Left ventricle myocardium superior (tissue), 1 donor: Measurements from ENCODE around the gene PLXNA4. TPM values are rescaled to one million over a fixed set of nuclear protein-coding genes. Genes with fewer than 3 reads are reported as not detected.
A peak's percentile ranks its signal among the peaks of the same experiment; 100 is the strongest.

Experiments used
- ATAC-seq: fragments of 200-7000 bp; cut with Tn5 transposase; one replicate; pipeline ENCODE4 v1.9.1; 2020; ENCODE audit warnings: mild to moderate bottlenecking, moderate library complexity
- DNase-seq: peaks from one replicate; pipeline ENCODE4 v3.0.0-alpha.2; 2020
- intact Hi-C: fragments of 100-400 bp; cut with micrococcal nuclease; formaldehyde crosslinking; loops from one replicate; pipeline ENCODE4 v1.11.0; 2022
- total RNA-seq: library from RNA; stranded (reverse); fragmentation: NEBNext Ultra II Directional; extraction: Animal tissue kit (Norgen Biotek cat#: 25700); gene quantifications from one replicate; pipeline ENCODE4 v1.2.1, GENCODE V29; 2021
- donor health status: DM: no; HTN: yes; CAD: no; lungs with severe emphysema.

The PLXNA4 gene
- total RNA-seq, 1 donor from 2014 or later = 19.2 TPM

DNA sequence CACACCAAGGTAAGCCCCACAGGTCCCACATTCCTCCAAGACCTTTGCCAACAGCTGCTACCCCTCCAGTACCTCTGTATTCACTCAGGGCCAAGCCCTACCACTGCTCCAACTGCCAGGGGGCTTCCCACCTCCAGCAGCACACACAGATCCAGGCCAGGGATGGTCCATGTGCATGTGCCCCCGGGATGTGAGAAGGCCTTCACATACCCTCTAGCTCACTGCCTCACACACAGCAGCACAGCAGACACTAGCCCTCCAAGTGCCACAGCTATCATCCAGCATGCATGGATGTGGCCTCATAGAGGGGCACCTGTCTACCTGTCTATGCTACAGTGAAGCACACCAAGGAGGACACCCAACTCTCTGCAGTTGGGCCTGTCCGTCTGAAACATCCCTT is 488.8 kb downstream of the PLXNA4 start:
- intact Hi-C loops = no loop called here

DNA sequence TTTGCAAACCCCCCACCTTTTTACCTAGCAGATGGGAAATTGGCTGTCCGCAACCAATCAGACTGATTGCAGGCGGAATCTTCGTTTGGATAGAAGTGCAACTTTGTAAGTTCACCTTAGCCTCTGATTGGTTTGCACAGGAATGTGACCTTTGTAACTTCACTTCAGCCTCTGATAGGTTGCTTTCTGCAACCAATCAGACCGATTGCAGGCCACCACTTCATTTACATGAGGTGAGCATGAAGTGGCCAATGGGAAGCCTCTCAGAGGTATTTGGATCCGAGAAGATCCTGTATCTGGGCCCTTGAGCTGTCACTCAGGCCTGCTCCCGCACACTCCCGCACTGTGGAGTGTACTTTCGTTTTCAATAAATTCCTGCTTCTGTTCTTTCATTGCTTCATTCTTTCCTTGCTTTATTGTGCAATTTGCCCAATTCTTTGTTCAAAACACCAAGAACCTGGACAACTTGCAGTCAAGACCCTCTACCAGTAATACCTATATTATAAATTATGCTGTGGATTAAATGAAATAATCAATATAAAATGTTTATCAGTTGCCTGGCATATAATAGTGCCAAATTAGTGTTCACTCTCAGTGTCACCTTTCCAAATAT is 491.4 kb downstream of the PLXNA4 start:
- DNase-seq (no peak), ATAC-seq (no peak)
- intact Hi-C loops = no loop called here

More for the DNA sequence above, 488.8 kb downstream of the PLXNA4 start:
- DNase-seq (no peak), ATAC-seq (no peak)

DNA sequence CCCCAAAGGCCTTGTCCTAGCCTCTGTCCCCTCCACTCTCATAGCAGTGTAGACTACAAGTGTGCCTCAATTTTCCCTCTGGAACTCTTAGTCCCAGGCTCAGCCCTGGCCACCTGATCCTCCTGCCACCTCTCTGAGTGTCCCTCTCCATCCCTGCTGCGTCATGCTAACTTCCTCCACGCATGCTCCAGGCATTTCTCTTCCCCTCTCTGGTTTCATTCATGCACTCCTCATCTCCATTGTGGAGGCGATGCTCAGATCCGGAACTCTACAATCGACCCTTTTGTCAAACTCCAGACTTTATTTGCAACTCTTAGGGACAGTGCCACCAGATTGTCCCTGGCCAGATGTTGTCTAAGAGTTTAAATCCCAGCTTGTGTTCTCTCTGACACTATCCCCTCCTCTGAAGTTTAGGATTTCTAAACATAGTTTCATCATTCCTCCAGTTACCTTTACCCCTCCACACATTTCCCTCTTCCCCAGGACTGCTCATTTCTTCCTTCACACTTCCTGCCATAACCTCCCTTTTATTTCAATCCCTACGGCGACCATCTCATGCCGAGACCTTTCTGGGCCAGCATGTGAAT is 492.6 kb downstream of the PLXNA4 start:
- intact Hi-C loops = no loop called here

DNA sequence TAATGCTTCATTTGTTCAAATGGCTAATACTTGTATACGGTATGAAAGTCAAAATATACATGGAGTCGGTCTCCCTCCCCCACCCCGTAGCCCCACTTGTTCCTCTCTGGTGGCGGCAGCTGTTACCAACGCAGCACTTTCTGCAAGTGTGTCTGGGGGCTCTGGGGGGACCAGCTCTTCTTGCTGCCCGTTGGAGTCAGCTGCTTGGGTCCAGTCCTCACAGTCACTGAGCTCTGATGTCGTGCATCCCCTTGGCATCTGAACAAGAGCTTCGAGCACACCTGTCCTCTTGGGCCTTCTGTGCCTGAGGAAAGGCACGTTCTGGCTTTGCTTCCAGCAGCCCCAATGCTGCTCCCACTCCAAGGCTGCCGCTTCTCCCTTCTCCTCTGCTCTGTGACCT is 493.1 kb downstream of the PLXNA4 start:
- no peak for ATAC-seq
- DNase-seq = no peak
- intact Hi-C loops = no loop called here

More for the DNA sequence above, 492.6 kb downstream of the PLXNA4 start:
- DNase-seq (no peak), ATAC-seq (no peak)

DNA sequence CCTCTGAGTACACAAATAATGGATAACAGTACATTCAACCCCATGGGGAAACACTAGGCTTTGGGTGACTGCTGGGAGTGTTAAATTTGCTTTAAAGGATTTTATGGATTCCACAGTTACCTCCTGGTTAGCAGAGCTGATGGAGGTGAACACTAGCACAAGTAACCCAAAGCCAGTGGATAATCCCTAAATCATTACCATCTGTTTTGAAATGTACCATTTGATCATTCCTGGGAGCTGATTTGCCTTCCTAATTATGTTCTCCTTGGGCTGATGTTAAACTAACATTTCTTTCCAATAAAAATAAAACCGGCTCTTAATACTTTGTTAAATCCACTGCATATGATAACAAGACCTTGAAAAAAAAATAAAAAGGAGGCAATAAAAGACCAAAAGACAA is 493.9 kb downstream of the PLXNA4 start:
- DNase-seq = no peak
- ATAC-seq = no peak
- intact Hi-C loops = no loop called here

DNA sequence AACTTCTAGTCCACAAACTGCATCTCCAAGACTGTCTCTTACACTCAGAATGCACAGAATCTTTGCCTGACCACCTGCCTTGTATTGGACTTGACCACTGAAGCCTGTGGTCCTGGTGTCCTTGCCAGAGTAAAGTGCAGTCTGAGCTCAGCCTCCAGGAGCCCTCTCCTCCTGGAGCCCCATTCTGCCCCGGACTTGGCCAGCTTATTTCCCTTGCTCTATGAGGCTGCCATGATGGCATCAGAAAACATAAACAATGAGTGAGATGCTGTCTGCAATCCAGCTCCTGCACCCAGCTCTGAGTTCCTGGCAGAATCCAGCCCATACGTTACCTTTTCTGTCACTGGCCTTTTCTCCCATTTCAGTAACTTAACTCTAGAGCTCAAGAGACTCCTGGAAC is 494.6 kb downstream of the PLXNA4 start:
- DNase-seq = no peak
- no peak for ATAC-seq
- intact Hi-C loops = no loop called here

DNA sequence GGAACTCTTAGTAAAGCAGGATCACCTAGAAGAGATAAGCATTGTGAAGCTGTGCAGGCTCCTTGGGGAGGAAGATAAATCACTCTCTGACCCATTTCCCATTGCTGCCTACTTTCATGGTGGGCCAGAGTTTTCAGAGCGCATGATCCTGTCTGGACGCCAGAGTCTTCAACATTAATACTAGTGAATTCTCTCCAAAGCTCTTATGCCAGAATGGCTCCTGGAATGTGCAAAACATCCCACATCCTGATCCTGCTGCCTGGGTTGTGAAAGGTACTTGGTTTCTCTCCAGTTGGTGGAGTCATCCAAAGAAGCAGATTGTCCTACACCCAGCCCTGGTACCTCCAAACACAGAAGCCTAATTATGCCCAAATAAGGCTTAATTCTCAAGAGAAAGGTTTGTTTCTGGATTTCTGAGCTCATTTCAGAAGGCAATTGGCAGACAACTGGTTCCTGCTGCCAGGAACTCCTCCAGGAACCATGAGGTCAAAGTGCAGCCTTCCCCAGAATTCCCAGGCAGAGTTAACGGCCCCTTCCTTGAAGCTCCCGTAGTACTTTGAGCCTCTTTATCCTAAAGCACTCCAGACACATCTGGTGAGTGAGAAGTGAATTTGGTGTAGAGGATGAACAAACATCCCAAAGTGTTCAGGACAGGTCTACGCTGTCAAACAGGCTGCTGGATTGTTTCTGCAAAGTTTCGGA is 495.2 kb downstream of the PLXNA4 start:
- no peak for DNase-seq
- intact Hi-C loops = no loop called here
- ATAC-seq = peak; percentile 84

DNA sequence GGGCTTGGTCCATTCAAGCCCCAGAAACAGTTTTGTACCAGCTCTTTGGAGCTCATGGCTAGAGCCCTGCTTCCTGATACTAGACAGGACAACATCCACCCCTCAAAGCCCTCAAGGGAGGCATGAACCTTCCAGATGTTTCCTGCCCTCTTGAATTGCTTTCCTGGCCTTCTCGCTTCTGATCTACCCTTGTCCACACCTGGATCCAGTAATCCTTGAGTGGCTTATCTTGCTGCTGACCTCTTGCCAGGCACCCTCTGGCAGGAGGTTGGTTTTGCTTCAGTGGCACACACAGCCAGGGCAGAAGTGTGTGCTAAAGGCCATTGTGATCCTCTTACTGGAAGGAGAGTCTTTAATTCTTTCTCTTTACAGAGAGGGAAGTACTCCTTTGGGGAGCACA is 495.8 kb downstream of the PLXNA4 start:
- intact Hi-C loops = no loop called here
- ATAC-seq = peak; percentile 56

DNA sequence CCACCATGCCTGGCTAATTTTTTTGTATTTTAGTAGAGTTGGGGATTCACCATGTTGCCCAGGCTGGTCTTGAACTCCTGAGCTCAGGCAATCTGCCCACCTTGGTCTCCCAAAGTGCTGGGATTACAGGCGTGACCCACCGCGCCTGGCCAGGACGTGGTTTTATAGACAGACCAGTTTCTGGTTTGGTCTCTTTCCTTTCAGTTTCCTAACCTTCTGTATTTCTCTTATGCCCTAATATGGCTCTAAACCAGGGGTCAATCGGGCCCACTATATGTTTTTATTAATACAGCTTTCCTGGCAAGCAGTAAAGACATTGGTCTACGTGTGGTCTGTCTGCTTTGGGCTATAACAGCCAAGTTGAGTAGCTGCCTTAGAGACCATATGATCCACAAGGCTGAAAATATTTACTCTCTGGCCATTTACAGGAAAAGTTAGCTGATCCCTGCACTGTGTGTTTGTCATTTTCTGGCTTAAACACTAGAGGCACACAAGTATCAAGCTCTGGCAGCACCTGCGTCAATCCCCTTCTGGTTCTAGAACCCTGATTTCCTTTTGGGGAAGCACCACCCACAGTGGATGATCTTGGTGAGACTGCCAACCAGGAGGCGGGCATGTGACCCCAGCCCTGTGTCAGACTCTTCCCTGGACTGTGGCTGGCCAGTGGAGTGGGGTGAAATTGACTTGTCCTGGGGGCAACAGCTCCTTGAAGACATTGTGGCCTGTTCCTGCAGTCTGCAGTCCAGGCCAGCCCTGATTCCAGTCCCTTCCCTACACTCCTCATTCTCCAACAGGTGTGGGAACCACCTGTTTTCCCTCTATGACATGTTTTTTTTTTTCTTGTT is 497.2 kb downstream of the PLXNA4 start:
- intact Hi-C loops = no loop called here
- ATAC-seq (no peak), DNase-seq (no peak)

More for the DNA sequence above, 495.8 kb downstream of the PLXNA4 start:
- no peak for DNase-seq

DNA sequence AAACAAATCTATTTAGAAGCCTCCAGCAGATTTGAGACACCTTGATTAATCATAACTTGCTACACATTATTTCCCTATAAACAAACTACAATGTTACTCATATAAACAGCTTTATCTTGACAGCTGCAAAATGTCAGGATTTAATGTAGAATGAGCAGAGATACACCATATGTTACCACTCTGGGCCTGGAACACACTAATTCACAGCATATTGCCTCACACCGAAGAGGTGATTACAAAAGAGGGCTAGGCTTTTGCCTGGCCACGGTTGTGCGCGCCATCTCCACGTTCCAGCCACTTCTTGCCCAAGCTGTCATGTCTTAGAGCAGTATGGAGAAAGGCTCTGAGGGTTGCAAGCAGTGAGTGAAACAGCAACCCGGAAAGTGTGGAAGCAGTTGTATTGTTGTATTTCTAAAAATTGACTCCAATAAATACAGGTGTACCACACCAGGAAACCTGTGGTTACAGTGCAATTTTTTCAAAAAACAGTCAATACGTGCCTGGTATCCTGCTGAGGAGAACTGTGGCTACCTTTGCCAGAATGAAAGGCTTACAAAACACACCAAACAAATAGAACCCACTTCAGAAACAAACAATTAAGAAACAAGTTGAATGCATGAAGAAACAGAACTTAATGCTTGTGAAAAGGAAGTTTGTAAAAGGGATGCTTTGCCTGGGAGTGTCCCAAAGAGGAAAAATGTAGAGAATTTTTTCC is 498.1 kb downstream of the PLXNA4 start:
- DNase-seq (no peak), ATAC-seq (no peak)
- intact Hi-C loops = no loop called here

DNA sequence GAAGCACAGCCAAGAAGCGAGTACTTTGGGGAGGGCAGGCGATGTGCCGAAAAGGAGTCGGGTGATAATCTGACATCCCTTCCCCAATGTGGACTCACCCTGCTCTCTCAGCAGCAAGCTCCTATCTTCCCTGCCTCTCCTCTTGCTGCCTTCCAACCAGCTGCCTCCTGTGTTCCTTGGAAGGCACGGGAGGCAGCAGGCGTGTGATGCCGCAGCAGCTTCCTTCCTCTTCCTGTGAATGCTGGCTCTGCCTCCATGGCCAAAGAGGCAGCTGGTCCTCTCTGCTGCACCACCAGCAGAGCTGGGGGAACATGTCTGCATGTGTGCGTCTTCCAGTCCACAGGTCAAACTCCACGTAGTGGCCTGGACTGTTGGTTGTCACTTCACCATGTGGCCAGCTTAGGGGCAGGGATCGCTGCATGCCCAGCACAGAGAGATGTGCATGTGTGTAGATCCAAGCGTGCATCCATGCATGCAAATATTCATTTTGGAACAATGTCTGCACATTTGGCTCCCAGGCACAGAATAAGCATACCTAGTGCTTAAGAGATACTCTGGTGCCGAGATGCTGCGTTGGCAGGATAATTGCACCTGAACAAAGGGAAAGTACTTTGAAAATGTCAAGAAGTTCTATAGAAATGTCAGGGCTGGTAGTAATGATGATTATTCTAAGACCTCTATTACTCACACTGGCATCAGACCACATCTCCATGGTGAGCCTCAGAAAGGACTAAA is 499.8 kb downstream of the PLXNA4 start:
- intact Hi-C loops = no loop called here
- ATAC-seq = no peak
- no peak for DNase-seq

DNA sequence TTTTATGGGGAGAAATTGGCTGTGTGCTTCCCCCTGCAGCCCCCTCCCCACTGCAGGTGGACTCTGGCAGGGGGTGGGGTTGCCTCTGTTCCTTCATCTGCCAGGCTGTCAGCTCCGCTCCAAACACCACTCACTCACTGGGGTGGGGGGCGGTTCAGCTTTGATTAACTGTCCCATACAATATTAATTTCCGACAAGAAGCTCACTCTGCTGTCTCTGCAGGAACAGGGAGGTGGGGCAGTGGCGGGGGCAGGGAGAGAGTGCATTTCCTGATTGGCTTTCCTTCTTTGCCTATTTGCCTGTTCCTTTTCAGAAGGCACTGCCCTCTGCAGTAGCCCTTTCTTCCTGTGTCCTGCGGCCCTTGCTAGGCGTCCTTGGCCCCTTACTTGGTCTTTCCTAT is 500.8 kb downstream of the PLXNA4 start:
- ATAC-seq = no peak
- intact Hi-C loops = no loop called here
- DNase-seq = no peak

DNA sequence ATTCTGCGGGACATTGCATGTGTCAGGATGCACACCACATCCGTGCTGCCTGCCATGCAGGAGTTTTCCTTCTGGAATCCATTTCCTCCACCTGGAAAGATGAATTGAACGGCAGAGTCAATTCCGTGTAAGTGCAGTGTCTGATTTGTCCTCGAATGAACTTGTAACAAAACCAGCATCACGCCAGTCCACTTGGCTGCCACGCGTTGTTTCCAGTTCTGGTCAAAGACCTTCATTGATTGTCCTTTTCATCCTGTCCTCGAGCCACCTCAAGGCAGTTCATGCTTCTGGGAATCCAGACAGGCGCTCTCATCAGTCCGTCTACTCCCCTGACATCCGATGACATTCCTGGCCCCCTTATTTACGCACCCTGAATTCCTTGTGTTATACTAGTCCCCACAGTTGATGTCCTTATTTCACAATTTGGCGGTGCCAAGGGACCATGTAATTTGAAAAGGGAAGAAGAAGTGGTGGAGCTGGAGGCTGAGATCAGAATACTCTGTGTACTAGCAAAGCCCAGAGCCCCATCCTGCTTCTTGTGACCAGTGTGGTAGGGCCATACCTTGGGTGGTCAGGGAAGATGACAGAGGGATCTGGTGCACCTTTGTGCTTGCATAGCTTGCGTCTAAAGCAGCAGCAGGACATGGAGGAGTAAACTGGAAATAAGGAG is 502.2 kb downstream of the PLXNA4 start:
- intact Hi-C loops = no loop called here
- peak; percentile 74 for ATAC-seq
- DNase-seq = peak; percentile 49
